Cortex of kidney (tissue), 1 donor: ENCODE measurements around the gene NEU3.

Experiments
- DNase-seq: peaks from one replicate; lab custom pipeline; 2025; lab: John Stamatoyannopoulos, UW

The NEU3 gene

GRCh38 chr11:75063741-75064314 lies 75.1 kb downstream of the NEU3 start:
- DNase-seq: no peak

- DNase-seq: no peak
Observed at GRCh38 chr11:75066061-75066460, 77.3 kb downstream of the NEU3 start.
